GM12878 (cell line): ENCODE measurements around the gene SAMD4A. TPM values are rescaled to one million over a fixed set of nuclear protein-coding genes. Genes with fewer than 3 reads are reported as not detected.

ENCODE experiments used
- ATAC-seq: fragments of 200-7000 bp; cut with Tn5 transposase; 3 replicates; pipeline ENCODE4 v1.9.1; 2020; ENCODE audit warnings: mild to moderate bottlenecking, moderate library complexity
- BruUV-seq: library from RNA; stranded (reverse); fragments of 400-500 nt; replicated peaks from 2 replicates; lab custom pipeline; 2021; lab: Mats Ljungman, UMichigan
- CTCF ChIA-PET: fragments of 300-600 bp; sonication (Branson Sonifier 250); formaldehyde crosslinking; extraction: SDS; loops from one replicate; lab custom pipeline; 2021; ENCODE audit warnings: inconsistent platforms; lab: Yijun Ruan, JAX
- POLR2A ChIA-PET: fragments of 350-600 bp; formaldehyde crosslinking; extraction: SDS; loops from one replicate; lab custom pipeline; 2021; ENCODE audit warnings: inconsistent platforms; lab: Charles Lee
- RAD21 ChIA-PET: fragments of 300-600 bp; sonication (Branson Sonifier 250); formaldehyde crosslinking; loops from one replicate; lab custom pipeline; 2023; ENCODE audit warnings: antibody characterized with exemption; ENCODE audit not compliant: unreplicated experiment; lab: Charles Lee
- SMC1A ChIA-PET: fragments of 300-600 bp; sonication (Branson Sonifier 250); formaldehyde crosslinking; loops from one replicate; lab custom pipeline; 2023; ENCODE audit not compliant: unreplicated experiment, uncharacterized antibody; lab: Charles Lee
- DNase-seq: peaks from one replicate; pipeline ENCODE4 v3.0.0-alpha.2; 2011; ENCODE audit warnings: low read depth, low spot score
- FAIRE-seq: peaks from 3 replicates; lab custom pipeline; 2011; peaks lifted over from hg19 to GRCh38; lab: Jason Lieb, UNC
- H2AFZ ChIP-seq: 2 replicates; pipeline ENCODE4 v1.6.0; 2011; ENCODE audit warnings: low read depth, low read length, control low read depth; ENCODE audit not compliant: control insufficient read depth
- H3K27ac ChIP-seq: 2 replicates; pipeline ENCODE4 v1.5.1; 2011; ENCODE audit warnings: control low read depth; ENCODE audit not compliant: control insufficient read depth, insufficient read depth
- H3K27me3 ChIP-seq, 2 experiments: replicated peaks in 1 of 2; 2 replicates each; pipeline versions ENCODE4 v1.6.0 to v1.6.1; 2011; ENCODE audit warnings: low read length in 1 of 2; ENCODE audit not compliant: control insufficient read depth in 2 of 2, insufficient read depth in 2 of 2
- H3K36me3 ChIP-seq, 2 experiments: 2 replicates each; pipeline ENCODE4 v1.5.1; 2011; ENCODE audit warnings: low read length in 1 of 2; ENCODE audit not compliant: control insufficient read depth in 2 of 2, insufficient read depth in 2 of 2
- H3K4me1 ChIP-seq: 2 replicates; pipeline ENCODE4 v1.6.1; 2011; ENCODE audit warnings: mild to moderate bottlenecking, low read length, moderate library complexity, mixed read lengths; ENCODE audit not compliant: control insufficient read depth, insufficient read depth
- H3K4me2 ChIP-seq: 2 replicates; pipeline ENCODE4 v1.6.0; 2011; ENCODE audit warnings: control low read depth; ENCODE audit not compliant: control insufficient read depth, insufficient read depth
- H3K4me3 ChIP-seq: fragments of 200-600 bp; sonication (generic); 2 replicates; pipeline ENCODE4 v1.5.1; 2016
- H3K79me2 ChIP-seq: 2 replicates; pipeline ENCODE4 v1.6.0; 2011; ENCODE audit warnings: low read length; ENCODE audit not compliant: control insufficient read depth, insufficient read depth
- H3K9ac ChIP-seq: 2 replicates; pipeline ENCODE4 v1.8.0; 2011; ENCODE audit warnings: low read length, control low read depth, mixed read lengths; ENCODE audit not compliant: control insufficient read depth, insufficient read depth
- H3K9me3 ChIP-seq: replicated peaks from 3 replicates; pipeline ENCODE4 v1.5.1; 2011; ENCODE audit warnings: mild to moderate bottlenecking, low read length; ENCODE audit not compliant: control insufficient read depth, insufficient read depth
- H4K20me1 ChIP-seq: 2 replicates; pipeline ENCODE4 v1.6.0; 2011; ENCODE audit not compliant: control insufficient read depth, insufficient read depth
- BCL11A ChIP-seq: IDR thresholded peaks from 2 replicates; pipeline ENCODE4 v1.6.1; 2011; ENCODE audit warnings: low read depth, low read length
- RAD21 ChIP-seq: IDR thresholded peaks from 2 replicates; pipeline ENCODE4 v1.6.1; 2011; ENCODE audit warnings: mild to moderate bottlenecking, low read depth, low read length, moderate library complexity; ENCODE audit not compliant: insufficient read depth
- USF2 ChIP-seq: IDR thresholded peaks from 2 replicates; pipeline ENCODE4 v1.6.1; 2011; ENCODE audit warnings: low read depth, low read length, improper control_type of control experiment, borderline replicate concordance
- ZNF384 ChIP-seq: IDR thresholded peaks from 2 replicates; pipeline ENCODE4 v1.6.1; 2012; ENCODE audit warnings: low read depth, mild to moderate bottlenecking, low read length, improper control_type of control experiment, borderline replicate concordance
- WGBS: methylation state at CpG from one replicate; pipeline ENCODE4 v1.1.6; 2016; ENCODE audit warnings: low lambda C conversion rate; ENCODE audit not compliant: insufficient replicate concordance, insufficient coverage; ENCODE audit errors: missing lambda C conversion rate; 5-methylcytosine and 5-hydroxymethylcytosine counted together
- in situ Hi-C: fragments of 300-500 bp; cut with MboI; formaldehyde crosslinking; loops from 9 replicates; pipeline ENCODE4 v1.14.3; 2018; ENCODE audit warnings: mixed read lengths
- intact Hi-C: fragments of 100-400 bp; cut with micrococcal nuclease; formaldehyde crosslinking; loops from one replicate; pipeline ENCODE4 v1.14.2; 2022; ENCODE audit not compliant: unreplicated experiment
- polyA plus RNA-seq, 11 experiments: library from polyadenylated mRNA; depleted of rRNA in 4 of 11; unstranded in 6 of 11; stranded (reverse) in 5 of 11; fragments of >200 nt; fragmentation: Nextera tagmentation in 4 of 11; fragmentation: Illumina TruSeq in 1 of 11; extraction: Ambion mirVana in 4 of 11; extraction: Trizol in 1 of 11; gene quantifications; 1 replicate in 1 of 11; 2 replicates in 10 of 11; pipeline versions ENCODE4 v1.2.1 to v1.2.3, GENCODE V29; 2011 to 2016; ENCODE audit warnings: inconsistent platforms in 2 of 11, missing spikeins in 2 of 11, low read depth in 1 of 11
- total RNA-seq, 4 experiments: library from RNA; depleted of rRNA in 3 of 4; stranded (reverse); fragments of >200 nt in 3 of 4; fragmentation: Illumina TruSeq in 1 of 4; extraction: Trizol in 1 of 4; gene quantifications; 2 replicates each; pipeline versions ENCODE4 v1.2.1 to v1.2.3, GENCODE V29; 2013 to 2021

SAMD4A gene
- total and polyA plus RNA-seq, 10 of the 15 experiments (the other 5 are each of a cell fraction or from before 2014, with no cell fraction given), result 0.05 to 0.56 (median 0.31) TPM

GRCh38 chr14:54735424-54735823, 168.5 kb downstream of the SAMD4A start:
- H3K4me2 ChIP-seq, result no peak overlapping the region
- H3K27me3 ChIP-seq, result no peaks in the 10 kb centered on the region
- intact Hi-C loops, result no loop called here
- SMC1A ChIA-PET, result interaction anchor here (0.6 kb wide), 1 partner anchor 42 kb away, joined by 3 read pairs; no protein-coding TSS in a partner anchor
- H3K79me2 ChIP-seq, result no peaks in the 10 kb centered on the region
- DNase-seq (no peak), ATAC-seq (no peak), FAIRE-seq (no peak)
- in situ Hi-C loops, result no loop called here
- 55% methylated on average over 3 of the region's 3 CpGs for WGBS
- no TSS peak for BruUV-seq
- H3K27ac ChIP-seq, result no peak overlapping the region
- RAD21 ChIA-PET, result no interaction called here
- no peaks in the 10 kb centered on the region for H3K36me3 ChIP-seq
- H3K4me1 ChIP-seq, result peaks cover 8% of the 10 kb centered on the region
- no peaks in the 10 kb centered on the region for H4K20me1 ChIP-seq
- H3K9ac ChIP-seq, result no peak overlapping the region
- no peaks in the 10 kb centered on the region for H3K9me3 ChIP-seq
- CTCF ChIA-PET, result no interaction called here
- no peak overlapping the region for H3K4me3 ChIP-seq
- POLR2A ChIA-PET, result no interaction called here
- TF ChIP-seq BCL11A (no peak), RAD21 (no peak)
- TF ChIP-seq, all 136 proteins: peak for 0
- no peak overlapping the region for H2AFZ ChIP-seq

- no peak for FAIRE-seq
- RAD21 ChIA-PET, result no interaction called here
- 98% methylated on average over 5 of the region's 5 CpGs for WGBS
- POLR2A ChIA-PET, result no interaction called here
- Histone ChIP-seq H3K79me2 (no peaks in the 10 kb centered on the region), H4K20me1 (no peaks in the 10 kb centered on the region)
- in situ Hi-C loops, result no loop called here
- BruUV-seq, result no TSS peak
- TF ChIP-seq ZNF384 (0 out of 2 replicates have a peak, but pooled peaks have one; percentile 22), USF2 (no peak)
- TF ChIP-seq, all 136 proteins: peak for 1
- Histone ChIP-seq H3K27ac (no peak overlapping the region), H3K4me1 (no peaks in the 10 kb centered on the region), H2AFZ (no peak overlapping the region), H3K9me3 (no peaks in the 10 kb centered on the region), H3K4me3 (no peak overlapping the region), H3K36me3 (no peaks in the 10 kb centered on the region), H3K9ac (no peak overlapping the region), H3K27me3 (no peaks in the 10 kb centered on the region), H3K4me2 (no peak overlapping the region)
- ChIA-PET CTCF (interaction anchor here (0.7 kb wide), 1 partner anchor 99 kb away, joined by 4 read pairs; no protein-coding TSS in a partner anchor), SMC1A (no interaction called here)
- no peak for DNase-seq
- intact Hi-C loops, result no loop called here
- ATAC-seq, result peak; percentile 44; the same call in 2 of the 3 replicates
Observed at GRCh38 chr14:54737132-54737711, 170.3 kb downstream of the SAMD4A start.
